GM21576 (cell line): ENCODE data around the gene CPSF4L.

ENCODE experiments used
- ATAC-seq: cut with Tn5 transposase; IDR thresholded peaks from one replicate; pipeline ENCODE4 v1.9.1; 2021; ENCODE audit warnings: mild to moderate bottlenecking, moderate library complexity; ENCODE audit not compliant: unreplicated experiment

CPSF4L gene

GRCh38 chr17:73205459-73205961 lies 56.2 kb downstream of the CPSF4L start:
- no peak for ATAC-seq

- no peak for ATAC-seq
Measured at GRCh38 chr17:73203788-73204479, 57.7 kb downstream of the CPSF4L start.

DNA sequence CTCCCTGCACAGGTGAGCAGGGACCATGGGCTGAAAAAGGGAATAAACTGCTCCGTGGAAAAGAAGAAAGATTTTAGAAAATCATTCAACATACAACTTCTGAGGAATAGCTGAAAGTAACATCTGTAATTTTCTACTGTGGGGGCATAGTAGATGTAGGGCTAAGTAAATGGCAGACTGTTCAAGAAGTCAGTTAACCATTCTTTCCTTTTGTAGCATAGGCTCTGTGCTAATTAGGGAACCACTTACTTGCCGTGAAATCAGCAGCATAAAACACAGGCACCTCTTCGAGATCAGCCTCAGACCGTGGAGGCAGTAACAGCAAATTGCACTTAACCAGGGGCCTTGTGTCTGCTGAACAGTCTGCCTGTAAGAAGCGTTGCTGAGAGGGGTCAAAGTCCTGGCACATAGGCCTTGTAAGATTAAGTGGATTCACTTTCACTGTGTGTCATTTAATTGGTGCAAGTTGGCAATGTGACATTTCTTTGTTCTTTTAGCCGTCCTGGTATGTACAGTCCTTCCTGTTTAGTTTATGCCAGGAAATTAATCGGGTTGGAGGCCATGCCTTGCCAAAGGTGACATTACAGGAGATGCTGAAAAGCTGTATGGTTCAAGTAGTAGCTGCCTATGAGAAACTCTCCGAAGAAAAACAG lies 58.4 kb downstream of the CPSF4L start:
- no peak for ATAC-seq

DNA sequence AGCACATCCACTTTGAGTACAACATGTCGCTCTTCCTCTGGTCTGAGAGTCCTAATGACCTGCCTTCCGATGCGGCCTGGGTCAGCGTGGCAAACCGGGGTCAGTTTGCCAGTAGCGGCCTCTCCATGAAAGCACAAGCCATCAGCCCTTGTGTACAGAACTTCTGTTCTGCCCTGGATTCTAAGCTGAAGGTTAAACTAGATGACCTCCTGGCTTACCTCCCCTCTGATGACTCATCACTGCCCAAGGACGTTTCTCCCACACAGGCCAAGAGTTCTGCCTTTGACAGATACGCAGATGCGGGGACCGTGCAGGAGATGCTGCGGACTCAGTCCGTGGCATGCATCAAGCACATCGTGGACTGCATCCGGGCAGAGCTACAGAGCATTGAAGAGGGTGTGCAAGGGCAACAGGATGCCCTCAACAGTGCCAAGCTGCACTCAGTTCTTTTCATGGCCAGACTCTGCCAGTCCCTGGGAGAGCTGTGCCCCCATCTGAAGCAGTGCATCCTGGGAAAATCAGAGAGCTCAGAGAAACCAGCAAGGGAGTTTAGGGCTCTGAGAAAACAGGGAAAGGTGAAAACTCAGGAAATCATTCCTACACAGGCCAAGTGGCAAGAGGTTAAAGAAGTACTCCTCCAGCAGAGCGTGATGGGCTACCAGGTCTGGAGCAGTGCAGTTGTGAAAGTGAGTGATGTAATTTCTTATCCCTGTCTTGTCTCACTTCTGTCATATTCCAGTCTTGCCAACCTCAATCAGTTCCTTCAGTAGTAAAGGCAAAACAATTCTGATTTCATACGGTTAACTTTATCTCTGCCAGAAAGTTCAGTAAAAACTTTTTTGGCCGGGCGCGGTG lies 60.2 kb downstream of the CPSF4L start:
- ATAC-seq, result no peak

DNA sequence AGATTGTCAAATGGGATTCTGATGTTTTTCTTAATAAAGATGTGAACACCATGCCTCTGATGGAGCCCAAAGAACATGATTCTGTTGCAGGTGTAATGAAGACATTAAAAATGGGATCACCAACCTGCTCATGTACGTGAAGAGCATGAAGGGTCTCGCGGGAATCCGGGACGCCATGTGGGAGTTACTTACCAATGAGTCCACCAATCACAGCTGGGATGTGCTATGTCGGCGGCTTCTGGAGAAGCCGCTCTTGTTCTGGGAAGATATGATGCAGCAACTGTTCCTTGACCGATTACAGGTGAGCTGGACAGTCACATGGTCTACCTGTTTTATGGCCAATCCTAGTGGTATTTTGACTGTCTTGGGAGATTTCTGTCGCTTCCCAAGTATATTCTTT lies 61.2 kb downstream of the CPSF4L start:
- ATAC-seq, result no peak

DNA sequence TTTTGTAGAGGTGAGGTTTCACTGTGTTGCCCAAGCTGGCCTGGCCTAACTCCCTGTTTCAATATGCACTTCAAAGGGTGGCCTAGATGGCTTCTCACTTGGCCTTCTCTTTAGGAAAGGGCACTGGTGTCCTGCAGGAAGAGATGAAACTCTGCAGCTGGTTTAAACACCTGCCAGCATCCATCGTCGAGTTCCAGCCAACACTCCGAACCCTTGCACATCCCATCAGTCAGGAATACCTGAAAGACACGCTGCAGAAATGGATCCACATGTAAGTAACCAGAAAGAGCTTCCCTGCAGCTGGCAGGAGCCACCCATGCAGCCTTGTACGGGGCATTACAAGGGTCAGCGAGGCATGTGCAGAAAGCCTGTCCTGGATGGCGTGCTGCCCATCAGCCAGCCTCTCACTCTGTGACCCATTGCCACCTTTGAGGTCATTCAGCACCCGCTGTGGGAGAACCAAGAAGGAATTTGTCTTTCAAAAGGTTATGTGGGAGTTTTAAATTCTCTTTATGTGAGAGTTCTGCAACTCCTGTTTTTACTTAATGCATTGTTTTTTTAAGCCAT lies 61.8 kb downstream of the CPSF4L start:
- no peak for ATAC-seq

DNA sequence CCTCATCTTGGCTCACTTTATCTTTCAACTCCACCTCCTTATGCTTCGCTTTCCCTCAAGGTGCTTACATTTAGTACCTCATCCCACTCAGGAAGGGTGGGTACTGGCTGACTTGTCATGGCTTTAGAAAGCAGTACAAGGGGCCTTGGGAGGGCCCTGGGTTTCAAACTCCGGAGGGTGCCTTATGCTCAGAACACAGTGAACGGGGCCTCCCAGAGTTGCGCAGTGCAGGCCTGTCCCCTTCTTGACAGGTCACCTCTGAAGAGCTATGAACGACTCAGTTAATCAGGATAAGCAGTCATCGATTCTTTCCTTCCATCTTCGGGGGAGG lies 62.8 kb downstream of the CPSF4L start:
- ATAC-seq, result no peak
